ENCODE measurements around the gene CHRDL2.

- TF ChIP-seq CTCF (IDR thresholded peaks at IDR 0.05), result no peak
- no peak for TF ChIP-seq EZH2 (IDR thresholded peaks at IDR 0.05; ENCODE audit: borderline replicate concordance, insufficient read depth, low read depth, low read length, poor library complexity, severe bottlenecking)
These were observed 20.1 kb upstream of the CHRDL2 start for GRCh38 chr11:74751303-74751702.
